HUES64 (cell line): ENCODE results near the gene FOXN3.

Experiments used
- H3K27ac ChIP-seq: 2 replicates; pipeline ENCODE4 v1.7.0; 2013; ENCODE audit warnings: low read depth, low read length, inconsistent platforms
- H3K27me3 ChIP-seq: 2 replicates; pipeline ENCODE4 v1.6.1; 2013; ENCODE audit warnings: mild to moderate bottlenecking, low read length; ENCODE audit not compliant: insufficient read depth
- H3K36me3 ChIP-seq: 2 replicates; pipeline ENCODE4 v1.6.1; 2013; ENCODE audit warnings: mild to moderate bottlenecking, low read length; ENCODE audit not compliant: insufficient read depth
- H3K4me1 ChIP-seq: 2 replicates; pipeline ENCODE4 v1.6.1; 2013; ENCODE audit warnings: mild to moderate bottlenecking, low read length, moderate library complexity; ENCODE audit not compliant: insufficient read depth
- H3K4me3 ChIP-seq: 2 replicates; pipeline ENCODE4 v1.5.1; 2013; ENCODE audit warnings: mild to moderate bottlenecking, low read length, moderate library complexity
- H3K9ac ChIP-seq: 2 replicates; pipeline ENCODE4 v1.6.1; 2013; ENCODE audit warnings: mild to moderate bottlenecking, low read depth, low read length
- H3K9me3 ChIP-seq: 2 replicates; pipeline ENCODE4 v1.6.1; 2013; ENCODE audit warnings: low read depth, low read length; ENCODE audit not compliant: insufficient read depth
- WGBS: fragments of 150-250, 120-280 bp; methylation state at CpG from one replicate; pipeline ENCODE4 v1.1.7; 2013; ENCODE audit warnings: missing lambda C conversion rate; 5-methylcytosine and 5-hydroxymethylcytosine counted together

FOXN3 gene

DNA sequence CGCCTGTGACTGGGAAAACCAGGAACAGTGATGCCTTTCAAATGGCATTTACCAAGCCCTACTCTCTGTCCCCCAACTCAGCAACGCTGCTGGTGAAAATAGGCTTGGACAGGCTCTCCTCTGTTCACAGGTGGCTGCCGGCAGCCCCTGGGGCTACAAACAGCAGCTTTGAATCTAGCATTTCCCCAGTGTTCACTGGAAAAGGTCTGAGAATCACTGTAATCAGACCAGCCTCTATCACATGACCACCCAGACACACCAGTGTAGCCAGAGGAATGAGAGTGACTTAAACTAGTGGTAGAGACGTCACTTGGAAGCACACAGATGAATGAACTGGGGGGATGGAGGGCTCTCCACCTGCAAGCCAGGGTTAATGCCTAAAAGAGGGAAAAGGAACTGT, 151.8 kb downstream of the FOXN3 start:
- H3K4me1 ChIP-seq, result peaks cover 39% of the 10 kb centered on the region
- no peaks in the 10 kb centered on the region for H3K9me3 ChIP-seq
- 87% methylated on average over 4 of the region's 4 CpGs for WGBS
- H3K27me3 ChIP-seq, result no peaks in the 10 kb centered on the region
- no peak overlapping the region for H3K9ac ChIP-seq
- H3K27ac ChIP-seq, result no peak overlapping the region
- H3K36me3 ChIP-seq, result 0 out of 2 replicates have a peak, but pooled peaks cover 14% of the 10 kb centered on the region
- H3K4me3 ChIP-seq, result no peak overlapping the region

DNA sequence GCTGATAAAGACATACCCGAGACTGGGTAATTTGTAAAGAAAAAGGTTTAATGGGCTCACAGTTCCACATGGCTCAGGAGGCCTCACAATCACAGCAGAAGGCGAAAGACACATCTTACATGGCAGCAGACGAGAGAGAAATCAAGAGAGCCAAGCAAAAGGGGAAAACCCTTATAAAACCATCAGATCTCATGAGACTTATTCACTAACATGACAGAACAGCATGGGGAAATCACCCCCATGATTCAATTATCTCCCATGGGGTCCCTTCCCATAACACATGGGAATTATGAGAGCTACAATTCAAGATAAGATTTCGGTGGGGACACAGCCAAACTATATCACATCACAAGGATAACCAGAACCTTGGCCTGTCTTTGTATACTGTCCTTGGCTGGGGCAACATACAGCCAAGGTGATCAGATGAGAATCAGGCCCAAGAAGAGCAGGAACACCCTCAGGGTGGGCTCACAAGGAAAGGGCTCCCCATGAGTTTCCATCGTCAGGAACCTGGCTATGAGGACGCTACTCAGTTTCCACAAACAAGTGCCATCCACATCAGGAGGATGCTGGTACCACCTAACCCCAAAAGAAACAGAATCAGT, 152.7 kb downstream of the FOXN3 start:
- no peaks in the 10 kb centered on the region for H3K27me3 ChIP-seq
- H3K9me3 ChIP-seq, result no peaks in the 10 kb centered on the region
- 0 out of 2 replicates have a peak, but pooled peaks cover 14% of the 10 kb centered on the region for H3K36me3 ChIP-seq
- WGBS, result 94% methylated on average over 6 of the region's 6 CpGs
- peaks cover 39% of the 10 kb centered on the region for H3K4me1 ChIP-seq
- H3K4me3 ChIP-seq, result no peak overlapping the region
- no peak overlapping the region for H3K27ac ChIP-seq
- H3K9ac ChIP-seq, result no peak overlapping the region

DNA sequence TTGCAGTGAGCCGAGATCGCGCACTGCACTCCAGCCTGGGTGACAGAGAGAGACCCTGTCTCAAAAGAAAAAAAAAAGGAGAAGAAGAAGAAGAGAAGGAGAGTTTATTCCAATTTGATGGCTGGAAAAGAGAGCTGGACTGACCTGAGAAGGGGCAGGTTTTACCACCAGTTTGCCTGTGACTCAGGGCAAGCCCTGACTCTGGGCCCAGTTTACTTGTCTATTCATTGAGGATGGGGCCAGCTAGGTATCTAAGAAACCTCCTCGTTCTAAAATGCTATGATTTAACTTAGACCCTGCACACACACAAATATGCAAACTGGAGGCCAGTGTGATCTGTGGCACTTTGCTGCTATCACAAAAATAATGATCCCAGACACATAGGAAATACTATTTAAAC, 155.0 kb downstream of the FOXN3 start:
- H3K9ac ChIP-seq, result no peak overlapping the region
- H3K4me1 ChIP-seq, result peaks cover 18% of the 10 kb centered on the region
- H3K9me3 ChIP-seq, result no peaks in the 10 kb centered on the region
- WGBS, result 88% methylated on average over 4 of the region's 4 CpGs
- H3K4me3 ChIP-seq, result no peak overlapping the region
- no peak overlapping the region for H3K27ac ChIP-seq
- H3K27me3 ChIP-seq, result no peaks in the 10 kb centered on the region
- H3K36me3 ChIP-seq, result 0 out of 2 replicates have a peak, but pooled peaks cover 22% of the 10 kb centered on the region

DNA sequence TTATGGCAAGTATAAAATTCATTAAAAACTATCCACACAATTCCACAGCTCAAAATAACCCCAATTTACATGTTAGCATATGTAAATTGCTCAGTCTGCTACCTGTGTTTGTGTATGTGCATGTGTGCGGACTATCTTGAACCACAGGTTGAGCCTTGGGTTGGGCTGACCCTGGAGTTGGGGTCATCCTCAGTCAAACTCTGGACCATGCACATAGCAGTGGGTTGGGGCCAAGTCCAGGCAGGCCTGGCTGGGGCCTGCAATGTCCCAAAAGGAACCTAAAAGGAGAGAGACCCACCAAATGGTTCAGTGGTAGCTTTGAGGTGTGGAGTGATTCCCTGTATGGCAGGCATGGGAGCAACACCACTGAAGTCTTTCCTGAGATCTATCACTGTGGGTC, 156.1 kb downstream of the FOXN3 start:
- H3K9ac ChIP-seq, result no peak overlapping the region
- H3K36me3 ChIP-seq, result 0 out of 2 replicates have a peak, but pooled peaks cover 15% of the 10 kb centered on the region
- H3K4me1 ChIP-seq, result peaks cover 10% of the 10 kb centered on the region; the same call in 1 of the 2 replicates
- H3K27me3 ChIP-seq, result no peaks in the 10 kb centered on the region
- WGBS, result 91% methylated on average over 1 of the region's 1 CpG
- H3K27ac ChIP-seq, result no peak overlapping the region
- no peaks in the 10 kb centered on the region for H3K9me3 ChIP-seq
- H3K4me3 ChIP-seq, result no peak overlapping the region

DNA sequence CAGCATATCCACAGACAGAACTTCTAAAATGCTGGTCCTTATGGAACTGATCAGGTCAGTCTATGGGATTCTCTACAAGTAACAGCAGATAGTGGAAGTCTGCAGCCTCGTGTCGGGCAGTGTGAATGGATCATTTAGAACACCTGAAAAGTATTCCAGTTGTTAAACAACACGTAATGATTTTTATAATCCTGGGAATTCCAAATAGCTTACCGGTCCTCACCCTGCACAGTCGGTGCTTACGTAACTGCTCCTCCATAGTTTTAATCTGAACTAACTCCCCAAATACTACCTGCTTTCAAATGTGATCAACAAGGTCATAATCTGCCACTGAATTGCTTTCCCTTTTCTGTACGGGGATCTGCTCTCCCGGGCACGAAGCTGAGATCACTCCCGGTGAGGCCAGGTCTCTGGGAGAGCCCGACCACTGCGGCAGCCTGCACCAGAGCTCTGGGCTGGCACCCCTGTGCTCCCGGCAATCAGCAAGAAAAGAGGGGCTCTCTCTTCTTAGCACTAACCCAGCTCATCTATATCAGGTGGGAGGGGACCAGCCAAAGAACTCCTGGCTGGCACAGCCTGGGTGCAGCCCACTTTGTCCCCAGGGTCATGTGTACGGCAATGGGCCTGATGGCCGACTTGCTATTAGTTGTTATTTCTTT, 157.0 kb downstream of the FOXN3 start:
- no peak overlapping the region for H3K9ac ChIP-seq
- 0 out of 2 replicates have a peak, but pooled peaks cover 15% of the 10 kb centered on the region for H3K36me3 ChIP-seq
- 87% methylated on average over 15 of the region's 15 CpGs for WGBS
- no peak overlapping the region for H3K4me3 ChIP-seq
- H3K9me3 ChIP-seq, result no peaks in the 10 kb centered on the region
- no peaks in the 10 kb centered on the region for H3K27me3 ChIP-seq
- H3K4me1 ChIP-seq, result peaks cover 3% of the 10 kb centered on the region; the same call in 1 of the 2 replicates
- H3K27ac ChIP-seq, result no peak overlapping the region

DNA sequence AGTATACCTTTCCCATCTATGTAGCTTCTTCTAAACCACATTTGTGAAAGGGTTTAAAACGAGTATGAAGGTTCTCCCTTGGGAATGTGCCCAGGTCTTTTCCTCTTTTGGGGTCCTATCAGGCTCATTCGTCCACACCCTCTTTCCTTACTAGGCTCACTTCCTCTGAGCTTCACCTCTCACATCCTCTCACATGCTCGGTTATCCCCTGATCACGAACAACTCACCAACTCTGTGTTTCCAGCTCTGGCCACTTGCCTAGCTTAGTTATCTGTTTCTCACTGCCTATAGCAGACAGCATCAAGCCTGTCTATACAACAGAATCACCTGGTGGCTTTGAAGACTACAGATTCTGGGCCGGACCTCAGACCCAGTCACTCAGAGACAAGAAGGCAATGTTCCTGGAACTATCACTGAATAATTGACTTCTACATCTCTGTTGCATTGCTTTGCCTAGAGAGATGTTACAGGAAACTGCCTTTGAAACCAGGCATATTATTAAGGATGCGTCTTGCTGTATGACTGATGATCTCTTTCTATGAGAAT, 158.2 kb downstream of the FOXN3 start:
- H3K27me3 ChIP-seq, result no peaks in the 10 kb centered on the region
- no peak overlapping the region for H3K9ac ChIP-seq
- 94% methylated on average over 6 of the region's 6 CpGs for WGBS
- no peak overlapping the region for H3K4me3 ChIP-seq
- no peaks in the 10 kb centered on the region; the same call in 1 of the 2 replicates for H3K4me1 ChIP-seq
- H3K27ac ChIP-seq, result no peak overlapping the region
- H3K36me3 ChIP-seq, result 0 out of 2 replicates have a peak, but pooled peaks cover 13% of the 10 kb centered on the region
- no peaks in the 10 kb centered on the region for H3K9me3 ChIP-seq

DNA sequence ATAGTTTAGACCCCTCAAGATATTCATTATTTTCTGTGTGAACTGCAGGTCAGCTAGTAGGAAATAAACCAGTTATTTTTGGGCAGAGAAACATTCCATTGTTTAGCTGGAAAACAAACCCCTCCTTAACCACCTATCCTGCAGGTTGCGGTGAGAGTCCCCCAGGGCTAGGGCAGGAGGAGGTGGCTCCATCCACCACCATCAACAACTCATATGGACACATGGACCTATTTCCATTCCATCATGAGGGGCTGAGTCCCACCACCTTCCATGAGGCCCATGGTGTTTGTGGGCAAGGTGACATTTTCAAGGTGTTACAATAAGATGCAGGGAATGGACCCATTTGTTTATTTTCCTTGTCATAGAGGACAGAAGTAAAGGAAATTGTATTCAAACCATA, 160.1 kb downstream of the FOXN3 start:
- Histone ChIP-seq H3K4me1 (peaks cover 9% of the 10 kb centered on the region), H3K9me3 (no peaks in the 10 kb centered on the region), H3K4me3 (no peak overlapping the region), H3K9ac (no peak overlapping the region), H3K36me3 (0 out of 2 replicates have a peak, but pooled peaks cover 9% of the 10 kb centered on the region), H3K27me3 (no peaks in the 10 kb centered on the region), H3K27ac (no peak overlapping the region)
- 100% methylated on average over 1 of the region's 1 CpG for WGBS

DNA sequence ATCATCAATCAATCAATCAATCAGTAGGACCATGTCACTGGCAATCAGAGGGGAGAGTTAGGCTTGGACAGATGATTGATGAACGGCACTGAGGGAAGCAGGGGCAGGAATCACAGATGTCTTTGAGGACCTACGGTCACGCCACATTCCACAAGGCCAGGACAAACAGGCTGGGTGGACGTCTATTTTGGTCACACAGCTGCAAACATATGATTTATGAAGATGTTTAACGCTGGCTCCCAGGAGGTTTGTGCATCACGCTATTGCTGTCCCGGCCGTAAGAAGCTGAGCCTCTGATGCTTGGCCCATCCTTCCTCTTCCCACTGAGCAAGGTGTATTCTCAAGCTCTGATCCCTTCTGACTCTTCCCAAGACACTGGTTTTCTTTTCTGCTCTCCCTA, 160.8 kb downstream of the FOXN3 start:
- 92% methylated on average over 8 of the region's 8 CpGs for WGBS

DNA sequence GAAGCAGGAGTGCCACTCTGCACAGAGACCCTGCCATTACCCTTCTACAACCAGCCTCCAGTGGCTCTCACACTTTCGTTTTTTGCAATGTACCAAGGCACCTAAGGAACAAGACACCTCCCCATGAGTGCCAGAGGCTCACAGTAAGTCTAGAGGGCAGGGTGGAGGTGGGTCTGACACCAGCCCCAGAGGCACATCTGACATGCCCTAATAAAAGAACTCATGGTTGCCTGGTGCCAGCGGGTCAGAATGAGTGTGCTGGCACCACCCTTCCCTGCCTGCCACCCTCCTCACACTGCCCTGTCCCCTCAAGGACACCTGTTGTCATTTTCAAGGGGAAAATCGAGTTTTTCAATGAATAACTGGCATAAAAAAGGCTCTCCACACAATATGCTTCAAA, 161.2 kb downstream of the FOXN3 start:
- no peak overlapping the region for H3K4me3 ChIP-seq
- 97% methylated on average over 2 of the region's 3 CpGs for WGBS
- no peaks in the 10 kb centered on the region for H3K27me3 ChIP-seq
- 0 out of 2 replicates have a peak, but pooled peaks cover 9% of the 10 kb centered on the region for H3K36me3 ChIP-seq
- no peaks in the 10 kb centered on the region for H3K9me3 ChIP-seq
- no peak overlapping the region for H3K27ac ChIP-seq
- peaks cover 18% of the 10 kb centered on the region for H3K4me1 ChIP-seq
- no peak overlapping the region for H3K9ac ChIP-seq

More for the DNA sequence above, 160.8 kb downstream of the FOXN3 start:
- H3K27ac ChIP-seq, result no peak overlapping the region
- H3K9me3 ChIP-seq, result no peaks in the 10 kb centered on the region
- peaks cover 15% of the 10 kb centered on the region for H3K4me1 ChIP-seq
- no peaks in the 10 kb centered on the region for H3K27me3 ChIP-seq
- H3K9ac ChIP-seq, result no peak overlapping the region
- H3K4me3 ChIP-seq, result no peak overlapping the region
- 0 out of 2 replicates have a peak, but pooled peaks cover 9% of the 10 kb centered on the region for H3K36me3 ChIP-seq

DNA sequence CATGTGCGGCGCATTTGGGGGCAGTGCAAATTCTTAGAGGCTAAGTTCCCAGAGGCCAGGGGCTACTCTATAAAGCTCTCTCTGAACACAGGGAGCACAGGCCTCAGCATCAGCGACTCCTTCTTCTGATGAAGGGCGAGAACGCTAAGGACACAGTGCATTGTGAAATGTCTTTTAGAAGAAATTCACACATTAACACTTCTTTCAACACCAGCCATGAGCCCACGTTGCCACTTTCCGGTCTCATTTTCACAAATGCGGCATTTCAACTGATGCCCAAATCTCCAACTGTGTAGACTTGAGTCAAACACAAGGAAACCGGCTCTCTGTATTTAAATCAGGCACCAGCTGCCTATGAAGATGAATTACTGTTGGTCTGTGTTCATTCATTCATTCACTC, 162.0 kb downstream of the FOXN3 start:
- WGBS, result 96% methylated on average over 9 of the region's 9 CpGs
- Histone ChIP-seq H3K9me3 (no peaks in the 10 kb centered on the region), H3K36me3 (0 out of 2 replicates have a peak, but pooled peaks cover 9% of the 10 kb centered on the region), H3K27ac (no peak overlapping the region), H3K4me3 (no peak overlapping the region), H3K9ac (no peak overlapping the region), H3K27me3 (no peaks in the 10 kb centered on the region), H3K4me1 (peaks cover 18% of the 10 kb centered on the region)

DNA sequence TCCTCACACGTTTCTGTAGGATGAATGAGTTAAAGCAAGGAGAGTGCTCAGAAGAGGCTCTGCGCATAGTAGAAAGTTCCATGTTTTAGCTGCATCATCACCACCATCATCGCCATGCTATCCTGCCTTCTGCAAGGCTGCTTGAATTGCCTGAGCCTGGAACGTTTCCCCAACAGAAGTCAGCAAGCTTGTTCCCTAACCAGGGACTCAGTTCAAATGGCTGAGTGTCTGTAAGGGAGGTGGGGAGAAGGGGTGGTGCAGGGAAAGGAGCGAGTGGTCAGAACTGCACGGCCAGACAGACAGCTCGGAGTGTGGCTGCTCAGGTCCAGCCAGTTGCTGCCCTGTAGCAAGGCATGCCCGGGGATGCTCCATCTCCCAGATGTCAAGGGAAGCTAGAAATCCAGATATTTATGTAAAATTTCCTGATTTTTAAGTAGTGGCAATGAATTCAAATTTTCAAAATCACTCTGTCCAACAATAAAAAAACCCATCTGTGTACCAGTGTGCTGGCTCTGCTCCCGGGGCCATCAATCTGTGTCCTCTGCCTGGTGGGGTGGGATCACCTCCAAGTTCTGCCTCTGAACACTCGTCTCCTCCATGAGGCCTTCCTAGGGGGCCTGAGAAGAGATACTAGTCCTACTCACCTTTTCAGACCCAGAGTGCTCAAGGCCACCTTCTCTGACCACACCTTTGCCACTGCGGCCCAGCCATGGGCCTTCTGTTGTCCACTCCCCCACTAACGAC, 162.7 kb downstream of the FOXN3 start:
- H3K4me1 ChIP-seq, result peaks cover 22% of the 10 kb centered on the region
- 93% methylated on average over 12 of the region's 12 CpGs for WGBS
- H3K4me3 ChIP-seq, result no peak overlapping the region
- H3K27ac ChIP-seq, result no peak overlapping the region
- no peaks in the 10 kb centered on the region for H3K27me3 ChIP-seq
- no peaks in the 10 kb centered on the region for H3K9me3 ChIP-seq
- H3K9ac ChIP-seq, result no peak overlapping the region
- 0 out of 2 replicates have a peak, but pooled peaks cover 9% of the 10 kb centered on the region for H3K36me3 ChIP-seq
